SK-N-SH (cell line): ENCODE results near the gene C16orf78.

Experiments
- EZH2phosphoT487 ChIP-seq: fragments of 200-600 bp; sonication (generic); IDR thresholded peaks from 2 replicates; pipeline ENCODE4 v1.6.1; 2017; ENCODE audit warnings: low read depth, mixed run types, mild to moderate bottlenecking, antibody characterized with exemption, moderate library complexity, borderline replicate concordance
- POLR2AphosphoS5 ChIP-seq: IDR thresholded peaks from 2 replicates; pipeline ENCODE4 v1.6.1; 2012; ENCODE audit warnings: low read depth, low read length
- RAD21 ChIP-seq: IDR thresholded peaks from 2 replicates; pipeline ENCODE4 v1.6.1; 2012; ENCODE audit warnings: mild to moderate bottlenecking, low read length
- TF ChIP-seq, protein P1 (sequence below): fragments of 150-350 bp; IDR thresholded peaks from 2 replicates; pipeline ENCODE4 v1.6.1; 2017; ENCODE audit warnings: antibody characterized with exemption, low read length, low read depth, borderline replicate concordance
- TF ChIP-seq, protein P2 (sequence below): IDR thresholded peaks from 2 replicates; pipeline ENCODE4 v1.4.0; 2012; ENCODE audit warnings: low read depth, borderline replicate concordance
- TF ChIP-seq, protein P3 (sequence below): fragments of 200-600 bp; sonication (generic); IDR thresholded peaks from 2 replicates; pipeline ENCODE4 v1.6.1; 2017; ENCODE audit warnings: antibody characterized with exemption, mild to moderate bottlenecking, moderate library complexity

DNA sequence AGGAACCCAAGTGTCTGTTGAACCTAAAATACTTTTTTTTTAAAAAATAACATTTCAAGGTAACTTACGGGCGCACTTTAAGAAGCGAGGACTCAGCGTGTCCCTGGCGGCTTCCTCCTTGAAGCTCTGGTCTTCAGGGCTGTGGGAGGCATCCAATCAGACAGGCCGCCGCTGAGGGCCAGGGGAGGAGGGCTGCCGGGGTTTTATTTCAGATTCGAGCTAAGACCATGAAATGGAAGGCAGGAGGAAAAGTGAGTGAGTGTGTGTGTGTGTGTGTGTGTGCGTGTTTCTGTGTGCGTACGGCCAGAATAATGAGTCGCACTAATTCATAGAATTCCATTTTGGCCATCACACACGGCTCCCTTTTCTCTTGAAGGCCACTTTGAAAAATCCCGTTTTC, 41.1 kb downstream of the C16orf78 start:
- TF ChIP-seq RAD21 (no peak), POLR2AphosphoS5 (no peak), EZH2phosphoT487 (no peak)
- TF ChIP-seq, protein P1, sequence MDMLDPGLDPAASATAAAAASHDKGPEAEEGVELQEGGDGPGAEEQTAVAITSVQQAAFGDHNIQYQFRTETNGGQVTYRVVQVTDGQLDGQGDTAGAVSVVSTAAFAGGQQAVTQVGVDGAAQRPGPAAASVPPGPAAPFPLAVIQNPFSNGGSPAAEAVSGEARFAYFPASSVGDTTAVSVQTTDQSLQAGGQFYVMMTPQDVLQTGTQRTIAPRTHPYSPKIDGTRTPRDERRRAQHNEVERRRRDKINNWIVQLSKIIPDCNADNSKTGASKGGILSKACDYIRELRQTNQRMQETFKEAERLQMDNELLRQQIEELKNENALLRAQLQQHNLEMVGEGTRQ = no peak
- TF ChIP-seq, protein P2, sequence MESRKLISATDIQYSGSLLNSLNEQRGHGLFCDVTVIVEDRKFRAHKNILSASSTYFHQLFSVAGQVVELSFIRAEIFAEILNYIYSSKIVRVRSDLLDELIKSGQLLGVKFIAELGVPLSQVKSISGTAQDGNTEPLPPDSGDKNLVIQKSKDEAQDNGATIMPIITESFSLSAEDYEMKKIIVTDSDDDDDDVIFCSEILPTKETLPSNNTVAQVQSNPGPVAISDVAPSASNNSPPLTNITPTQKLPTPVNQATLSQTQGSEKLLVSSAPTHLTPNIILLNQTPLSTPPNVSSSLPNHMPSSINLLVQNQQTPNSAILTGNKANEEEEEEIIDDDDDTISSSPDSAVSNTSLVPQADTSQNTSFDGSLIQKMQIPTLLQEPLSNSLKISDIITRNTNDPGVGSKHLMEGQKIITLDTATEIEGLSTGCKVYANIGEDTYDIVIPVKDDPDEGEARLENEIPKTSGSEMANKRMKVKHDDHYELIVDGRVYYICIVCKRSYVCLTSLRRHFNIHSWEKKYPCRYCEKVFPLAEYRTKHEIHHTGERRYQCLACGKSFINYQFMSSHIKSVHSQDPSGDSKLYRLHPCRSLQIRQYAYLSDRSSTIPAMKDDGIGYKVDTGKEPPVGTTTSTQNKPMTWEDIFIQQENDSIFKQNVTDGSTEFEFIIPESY = no peak
- TF ChIP-seq, protein P3, sequence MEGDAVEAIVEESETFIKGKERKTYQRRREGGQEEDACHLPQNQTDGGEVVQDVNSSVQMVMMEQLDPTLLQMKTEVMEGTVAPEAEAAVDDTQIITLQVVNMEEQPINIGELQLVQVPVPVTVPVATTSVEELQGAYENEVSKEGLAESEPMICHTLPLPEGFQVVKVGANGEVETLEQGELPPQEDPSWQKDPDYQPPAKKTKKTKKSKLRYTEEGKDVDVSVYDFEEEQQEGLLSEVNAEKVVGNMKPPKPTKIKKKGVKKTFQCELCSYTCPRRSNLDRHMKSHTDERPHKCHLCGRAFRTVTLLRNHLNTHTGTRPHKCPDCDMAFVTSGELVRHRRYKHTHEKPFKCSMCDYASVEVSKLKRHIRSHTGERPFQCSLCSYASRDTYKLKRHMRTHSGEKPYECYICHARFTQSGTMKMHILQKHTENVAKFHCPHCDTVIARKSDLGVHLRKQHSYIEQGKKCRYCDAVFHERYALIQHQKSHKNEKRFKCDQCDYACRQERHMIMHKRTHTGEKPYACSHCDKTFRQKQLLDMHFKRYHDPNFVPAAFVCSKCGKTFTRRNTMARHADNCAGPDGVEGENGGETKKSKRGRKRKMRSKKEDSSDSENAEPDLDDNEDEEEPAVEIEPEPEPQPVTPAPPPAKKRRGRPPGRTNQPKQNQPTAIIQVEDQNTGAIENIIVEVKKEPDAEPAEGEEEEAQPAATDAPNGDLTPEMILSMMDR = no peak
